Activated T-cell treated with anti-CD3 and anti-CD28 coated beads for 4 hours (primary cell): ENCODE data around the gene SEPHS2.

Source experiments
- DNase-seq: peaks from one replicate; pipeline ENCODE4 v3.0.0-alpha.2; 2020

Gene SEPHS2

GRCh38 chr16:30429418-30429677, 16.3 kb downstream of the SEPHS2 start:
- no peak for DNase-seq

GRCh38 chr16:30428055-30428454, 17.6 kb downstream of the SEPHS2 start:
- DNase-seq = no peak

- no peak for DNase-seq
Measured at GRCh38 chr16:30421010-30421409, 24.7 kb downstream of the SEPHS2 start.

- DNase-seq = no peak
Measured at GRCh38 chr16:30418350-30419181, 27.1 kb downstream of the SEPHS2 start.

- peak; percentile 77 for DNase-seq
Measured at GRCh38 chr16:30417529-30418349, 27.9 kb downstream of the SEPHS2 start.

GRCh38 chr16:30416624-30417528, 28.8 kb downstream of the SEPHS2 start:
- DNase-seq = no peak

- no peak for DNase-seq
Measured at GRCh38 chr16:30416047-30416603, 29.5 kb downstream of the SEPHS2 start.

GRCh38 chr16:30414159-30414558, 31.5 kb downstream of the SEPHS2 start:
- no peak for DNase-seq

GRCh38 chr16:30413112-30413806, 32.4 kb downstream of the SEPHS2 start:
- DNase-seq = no peak

GRCh38 chr16:30409125-30410060, 36.3 kb downstream of the SEPHS2 start:
- DNase-seq = peak; percentile 94

GRCh38 chr16:30407804-30408534, 37.7 kb downstream of the SEPHS2 start:
- DNase-seq = no peak

GRCh38 chr16:30407102-30407803, 38.4 kb downstream of the SEPHS2 start, which contains the start of gene ZNF771:
Gene ZNF771 (plus strand): TSS chr16:30407606. CDS start chr16:30408054, 448 bp downstream.
- peak; percentile 79 for DNase-seq

GRCh38 chr16:30406795-30407101, 38.9 kb downstream of the SEPHS2 start:
- no peak for DNase-seq

- no peak for DNase-seq
Measured at GRCh38 chr16:30401768-30402425, 43.8 kb downstream of the SEPHS2 start.

- DNase-seq = no peak
Measured at GRCh38 chr16:30399435-30400186, 46.1 kb downstream of the SEPHS2 start.

- DNase-seq = no peak
Measured at GRCh38 chr16:30398661-30399434, 46.8 kb downstream of the SEPHS2 start.
